Stimulated activated CD4-positive, alpha-beta T cell treated with anti-CD3 and anti-CD28 coated beads, Interleukin-1b, Interleukin-23, amount 100 ng/mL, for 1 hour (primary cell): Measurements from ENCODE around the gene ZFP64.
"Not testable (repeated sequence)": the region's sequence is repeated elsewhere in the genome, so short reads cannot be mapped to it uniquely, and the experiment has no call there.

ENCODE experiments used
- DNase-seq, 2 donors: peaks; one replicate each; pipeline ENCODE4 v3.0.0-alpha.2; 2020; ENCODE audit warnings: low read depth in 2 of 2

ZFP64 gene

DNA sequence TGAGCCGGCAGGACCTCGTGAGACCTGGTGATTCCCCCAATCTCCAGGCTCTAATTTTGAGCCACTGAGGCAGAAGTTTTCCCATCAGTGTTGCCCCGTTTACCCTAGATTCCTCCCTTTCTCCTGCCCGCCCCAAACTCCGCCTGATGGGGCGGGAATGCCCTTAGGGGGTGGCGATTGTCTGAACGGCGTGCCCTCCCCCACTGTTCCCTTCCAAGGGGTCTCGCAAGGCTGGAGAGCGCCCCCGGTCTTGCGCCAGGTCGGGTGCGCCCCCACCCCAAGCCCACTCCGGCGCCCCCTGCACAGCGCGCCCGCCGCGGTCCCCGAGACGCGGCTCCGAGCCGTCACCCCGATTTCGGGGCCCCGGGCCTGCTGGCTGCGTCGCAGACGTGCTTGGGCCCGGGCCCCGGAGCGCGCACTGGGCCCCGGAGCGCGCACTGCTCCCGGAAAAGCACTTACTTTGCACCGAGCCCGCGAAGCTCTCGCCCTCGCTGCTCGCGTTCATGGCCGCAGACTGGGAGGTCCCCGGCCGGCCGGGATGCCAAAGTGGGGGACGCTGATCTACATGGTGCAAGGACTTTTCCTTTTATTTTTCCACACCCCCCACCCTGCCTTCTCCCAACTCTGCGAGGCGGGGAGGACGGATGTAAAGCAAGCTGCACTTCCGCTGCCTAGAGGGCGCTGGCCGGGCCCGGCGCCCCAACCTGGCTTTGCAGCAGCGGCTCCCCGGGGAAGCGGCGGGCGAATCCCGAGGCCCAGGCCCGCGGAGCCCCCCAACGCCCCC is at the start of gene ZFP64:
ZFP64 (minus strand) TSS at position 648 of the 784 bp plus-strand sequence; CDS start at position 505, 143 bp downstream.
- peak; percentile 20 to 45 for DNase-seq

- DNase-seq = no peak
Measured at GRCh38 chr20:52240802-52241201, 49.2 kb upstream of the ZFP64 start.

- DNase-seq = no peak
Measured at GRCh38 chr20:52239102-52239501, 47.5 kb upstream of the ZFP64 start.

DNA sequence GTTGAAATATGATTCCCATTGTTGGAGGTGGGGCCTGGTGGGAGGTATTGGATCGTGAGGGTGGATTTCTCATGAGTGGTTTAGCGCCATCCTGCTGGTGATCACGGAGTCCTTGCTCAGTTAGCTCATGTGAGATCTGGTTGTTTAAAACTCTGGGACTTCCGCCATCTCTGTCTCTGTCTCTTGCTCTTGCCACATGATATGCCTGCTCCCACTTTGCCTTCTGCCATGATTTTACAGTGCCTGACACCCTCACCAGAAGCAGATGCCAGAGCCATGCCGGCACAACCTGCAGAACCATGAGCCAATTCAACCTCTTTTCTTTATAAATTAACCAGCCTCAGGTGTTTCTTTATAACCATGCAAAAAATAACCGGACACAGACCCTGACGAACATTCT is 44.7 kb upstream of the ZFP64 start:
- DNase-seq = no peak

DNA sequence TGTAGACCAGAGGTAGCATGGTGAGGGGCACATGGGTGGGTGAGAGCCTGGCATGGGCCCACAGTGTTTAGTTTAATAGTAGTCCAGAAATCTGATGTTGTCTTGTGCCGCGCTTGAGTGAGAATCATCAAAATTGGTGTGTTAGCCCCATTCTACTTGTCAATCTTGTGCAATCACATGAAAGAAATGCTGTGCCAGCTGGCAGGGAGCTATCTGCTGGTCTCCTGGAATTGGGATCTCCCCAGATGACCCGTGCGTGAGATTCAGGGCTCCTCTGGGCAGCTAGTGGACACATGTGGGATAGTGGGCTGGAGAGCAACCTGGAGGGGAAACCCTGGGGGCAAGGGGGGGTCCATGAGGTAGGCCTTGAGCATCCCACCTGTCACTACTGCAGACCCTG is 43.5 kb upstream of the ZFP64 start:
- no peak for DNase-seq

GRCh38 chr20:52234302-52235045 is 42.9 kb upstream of the ZFP64 start:
- no peak for DNase-seq

DNA sequence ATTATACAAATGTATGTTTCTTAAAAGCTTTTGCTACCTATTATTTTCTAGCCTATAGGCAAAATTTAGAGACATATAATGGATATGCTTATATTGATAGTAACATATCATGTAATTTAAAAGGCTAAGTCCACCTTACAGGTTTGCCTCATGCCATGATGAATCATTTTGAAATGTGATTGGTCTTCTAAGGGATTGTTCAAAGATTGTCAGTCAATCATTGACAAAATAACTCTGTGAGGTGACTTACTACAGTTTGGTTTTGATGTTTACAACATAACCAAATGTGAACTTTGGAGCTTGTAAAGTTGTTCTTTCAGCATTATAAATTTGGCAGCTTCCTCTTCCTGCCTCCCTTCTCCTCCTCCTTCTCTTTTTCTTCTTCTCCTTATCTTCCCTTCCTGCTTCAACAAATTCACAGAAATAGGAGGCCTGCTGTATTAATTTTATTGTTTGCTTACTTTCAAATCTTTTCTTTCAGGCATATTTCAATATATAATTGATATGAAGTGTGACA is 39.7 kb upstream of the ZFP64 start:
- no peak for DNase-seq

- no peak for DNase-seq
Measured at GRCh38 chr20:52230409-52230808, 38.8 kb upstream of the ZFP64 start.

- not testable (repeated sequence) for DNase-seq
Measured at GRCh38 chr20:52229346-52229745, 37.8 kb upstream of the ZFP64 start.

GRCh38 chr20:52226370-52226769 is 34.8 kb upstream of the ZFP64 start:
- DNase-seq = no peak

GRCh38 chr20:52224920-52225319 is 33.3 kb upstream of the ZFP64 start:
- no peak for DNase-seq

DNA sequence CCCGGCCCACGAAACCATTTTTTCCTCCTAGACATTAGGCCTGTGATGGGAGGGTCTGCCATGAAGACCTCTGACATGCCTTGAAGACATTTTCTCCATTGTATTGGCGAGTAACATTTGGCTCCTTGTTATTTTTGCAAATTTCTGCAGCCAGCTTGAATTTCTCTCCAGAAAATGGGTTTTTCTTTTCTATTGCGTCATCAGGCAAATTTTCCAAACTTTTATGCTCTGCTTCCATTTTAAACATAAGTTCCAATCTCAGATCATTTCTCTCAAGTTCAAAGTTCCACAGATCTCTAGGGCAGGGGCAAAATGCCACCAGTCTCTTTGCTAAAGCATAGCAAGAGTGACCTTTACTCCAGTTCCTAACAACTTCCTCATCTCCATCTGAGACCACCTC is 29.8 kb upstream of the ZFP64 start:
- not testable (repeated sequence) for DNase-seq

DNA sequence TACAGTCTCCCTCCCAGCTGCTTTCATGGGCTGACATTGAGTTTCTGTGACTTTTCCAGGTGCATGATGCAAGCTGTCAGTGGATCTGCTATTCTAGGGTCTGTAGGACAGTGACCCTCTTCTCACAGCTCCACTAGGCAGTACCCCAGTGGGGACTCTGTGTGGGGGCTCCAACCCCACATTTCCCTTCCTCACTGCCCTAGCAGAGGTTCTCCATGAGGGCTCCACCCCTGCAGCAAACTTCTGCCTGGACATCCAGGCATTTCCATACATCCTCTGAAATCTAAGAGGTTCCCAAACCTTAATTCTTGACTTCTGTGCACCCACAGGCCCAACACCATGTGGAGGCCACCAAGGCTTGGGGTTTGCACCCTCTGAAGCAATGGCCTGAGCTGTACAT is 29.3 kb upstream of the ZFP64 start:
- DNase-seq = not testable (repeated sequence)

DNA sequence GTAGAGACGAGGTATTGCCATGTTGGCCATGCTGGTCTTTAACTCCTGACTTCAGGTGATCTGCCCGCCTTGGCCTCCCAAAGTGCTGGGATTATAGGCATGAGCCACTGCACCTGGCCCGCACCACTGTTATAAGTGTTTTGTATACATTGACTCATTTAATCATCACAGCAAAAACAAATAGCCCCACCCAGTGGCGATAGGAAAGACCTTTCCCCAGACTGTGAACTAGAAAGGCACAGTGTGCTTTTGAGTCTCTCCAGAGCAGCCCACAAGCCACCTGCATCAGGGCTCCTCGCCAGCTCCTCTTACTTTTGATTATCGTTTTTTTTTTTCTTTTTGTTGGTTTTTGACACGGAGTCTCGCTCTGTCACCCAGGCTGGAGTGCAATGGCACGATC is 27.9 kb upstream of the ZFP64 start:
- no peak for DNase-seq

DNA sequence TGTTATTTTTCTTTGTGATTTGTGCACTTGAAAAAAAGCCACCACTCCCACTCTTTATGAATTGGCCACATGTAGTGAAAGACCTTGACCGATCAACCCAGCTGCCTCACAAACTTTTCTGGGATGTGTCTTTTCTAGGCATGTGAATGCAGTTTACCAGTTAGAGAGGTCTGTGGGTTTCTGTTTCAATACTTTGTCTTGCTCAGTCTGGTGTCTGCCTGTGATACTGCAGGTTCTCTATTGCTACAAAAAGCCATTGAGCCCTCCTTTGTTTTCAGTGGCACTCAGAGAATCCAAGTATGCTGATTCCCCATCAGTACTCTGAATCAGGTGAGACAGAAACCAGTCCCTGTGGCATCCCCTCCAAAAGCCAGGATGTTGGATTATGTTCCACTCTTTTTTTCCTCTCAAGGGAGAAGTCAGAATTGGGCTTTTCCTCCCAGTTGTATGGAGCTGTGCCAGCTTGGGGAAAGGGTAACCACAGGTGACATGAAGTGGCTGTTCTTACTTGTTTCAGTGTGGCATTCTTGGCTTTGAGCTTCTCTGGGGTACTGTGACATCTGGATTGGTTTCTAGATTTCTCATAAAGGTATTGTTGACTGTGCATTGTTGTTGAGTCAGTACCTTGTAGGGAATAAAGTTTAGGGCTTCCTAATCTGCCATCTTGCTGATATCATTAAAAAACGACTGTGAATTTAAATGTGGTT is 26.3 kb upstream of the ZFP64 start:
- no peak for DNase-seq

GRCh38 chr20:52213995-52214394 is 22.4 kb upstream of the ZFP64 start:
- no peak for DNase-seq

GRCh38 chr20:52212943-52213342 is 21.4 kb upstream of the ZFP64 start:
- no peak for DNase-seq

- DNase-seq = no peak
Measured at GRCh38 chr20:52210037-52210990, 18.7 kb upstream of the ZFP64 start.

GRCh38 chr20:52209154-52209571 is 17.6 kb upstream of the ZFP64 start:
- DNase-seq = no peak

GRCh38 chr20:52207020-52207810 is 15.6 kb upstream of the ZFP64 start:
- DNase-seq = no peak
